ENCODE measurements around the gene MGMT. TPM values are rescaled to one million over a fixed set of nuclear protein-coding genes. Genes with fewer than 3 reads are reported as not detected.

MGMT gene
- polyA plus RNA-seq, 1 experiment = 10.9 TPM

DNA sequence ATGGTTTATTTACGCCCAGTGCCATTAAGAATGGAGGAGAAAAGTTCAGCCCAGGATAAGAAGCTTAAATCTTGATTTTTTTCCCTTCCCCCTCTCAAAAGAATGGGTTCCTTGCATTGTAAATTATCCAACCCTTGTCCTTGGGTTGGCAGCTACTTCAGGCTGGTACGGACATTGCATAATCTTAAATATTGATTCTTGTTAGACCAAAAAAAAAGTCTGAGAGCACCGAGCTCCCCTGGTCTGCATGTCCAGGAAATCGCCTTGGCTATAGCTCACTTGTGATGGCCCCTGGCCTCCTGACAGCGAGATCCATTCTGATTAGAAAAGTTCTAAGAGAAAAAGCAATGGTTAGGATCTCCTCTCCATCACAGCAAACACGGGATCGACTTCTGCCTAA, 345.4 kb downstream of the MGMT start:
- Histone ChIP-seq H3K27me3 (ENCODE audit: control insufficient read depth, insufficient read depth, low read length) (no peaks in the 10 kb centered on the region), H3K4me3 (ENCODE audit: low read depth, low read length) (no peak overlapping the region), H3K9me3 (ENCODE audit: control insufficient read depth, insufficient read depth, low read length) (peaks cover 79% of the 10 kb centered on the region), H3K27ac (ENCODE audit: low read depth, low read length) (no peak overlapping the region)
- TF ChIP-seq, protein P1, sequence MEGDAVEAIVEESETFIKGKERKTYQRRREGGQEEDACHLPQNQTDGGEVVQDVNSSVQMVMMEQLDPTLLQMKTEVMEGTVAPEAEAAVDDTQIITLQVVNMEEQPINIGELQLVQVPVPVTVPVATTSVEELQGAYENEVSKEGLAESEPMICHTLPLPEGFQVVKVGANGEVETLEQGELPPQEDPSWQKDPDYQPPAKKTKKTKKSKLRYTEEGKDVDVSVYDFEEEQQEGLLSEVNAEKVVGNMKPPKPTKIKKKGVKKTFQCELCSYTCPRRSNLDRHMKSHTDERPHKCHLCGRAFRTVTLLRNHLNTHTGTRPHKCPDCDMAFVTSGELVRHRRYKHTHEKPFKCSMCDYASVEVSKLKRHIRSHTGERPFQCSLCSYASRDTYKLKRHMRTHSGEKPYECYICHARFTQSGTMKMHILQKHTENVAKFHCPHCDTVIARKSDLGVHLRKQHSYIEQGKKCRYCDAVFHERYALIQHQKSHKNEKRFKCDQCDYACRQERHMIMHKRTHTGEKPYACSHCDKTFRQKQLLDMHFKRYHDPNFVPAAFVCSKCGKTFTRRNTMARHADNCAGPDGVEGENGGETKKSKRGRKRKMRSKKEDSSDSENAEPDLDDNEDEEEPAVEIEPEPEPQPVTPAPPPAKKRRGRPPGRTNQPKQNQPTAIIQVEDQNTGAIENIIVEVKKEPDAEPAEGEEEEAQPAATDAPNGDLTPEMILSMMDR (IDR thresholded peaks at IDR 0.05; ENCODE audit: low read depth, low read length) = no peak
- DNase-seq (ENCODE audit: low read depth, low spot score) = no peak
- POLR2A ChIA-PET = no interaction called here
- CTCF ChIA-PET = no interaction called here

DNA sequence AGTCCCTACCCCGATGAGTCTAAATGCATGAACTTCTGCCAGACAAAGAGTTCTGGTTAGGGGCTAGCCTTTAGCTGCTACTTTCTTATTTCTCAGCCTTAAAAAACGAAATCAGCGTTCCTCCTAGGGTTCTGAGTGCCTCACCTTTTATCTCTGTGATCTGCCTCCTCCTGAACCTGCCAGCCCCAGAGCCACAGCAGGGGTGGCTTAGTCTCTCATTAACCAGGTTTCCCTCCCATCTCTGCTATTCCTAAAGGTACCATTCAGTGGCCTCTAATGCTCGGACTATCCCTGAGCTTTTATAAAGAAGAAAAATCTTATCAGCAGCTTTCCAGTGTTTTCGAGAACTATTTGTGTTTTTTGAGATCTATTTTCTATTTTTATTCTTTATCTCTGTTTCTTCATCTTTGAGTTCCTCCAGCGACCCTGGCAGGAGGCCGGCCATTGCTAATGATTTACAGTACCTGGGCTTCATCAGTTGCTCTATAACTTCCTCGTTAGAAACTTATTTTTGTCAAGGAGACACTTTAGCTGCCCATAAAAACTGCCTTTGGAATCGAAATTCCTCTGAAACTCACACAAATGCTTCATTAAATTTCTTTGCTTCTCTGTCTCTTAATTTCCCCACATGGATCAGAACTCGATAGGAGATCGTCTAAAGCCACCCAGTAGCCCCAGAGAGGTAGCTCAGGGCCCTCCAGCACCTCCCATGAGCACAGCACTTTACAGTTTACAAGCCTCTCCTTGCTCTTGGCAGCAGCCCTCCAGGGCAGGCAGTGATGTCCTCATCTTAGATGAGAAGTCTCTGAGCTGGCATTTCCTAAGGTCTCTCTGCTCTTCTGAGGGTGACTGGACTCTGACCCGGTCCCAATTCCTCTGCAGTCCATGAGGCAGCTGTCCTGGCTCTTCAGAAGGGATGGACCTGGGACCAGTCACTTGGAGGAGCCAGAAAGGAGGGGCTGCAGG, 347.9 kb downstream of the MGMT start:
- DNase-seq (ENCODE audit: low read depth, low spot score) = no peak
- no peak overlapping the region for H3K4me3 ChIP-seq (ENCODE audit: low read depth, low read length)
- CTCF ChIA-PET = no interaction called here
- H3K9me3 ChIP-seq (ENCODE audit: control insufficient read depth, insufficient read depth, low read length) = peaks cover 62% of the 10 kb centered on the region
- peak overlapping the region; percentile 47 for H3K27ac ChIP-seq (ENCODE audit: low read depth, low read length)
- no peaks in the 10 kb centered on the region for H3K27me3 ChIP-seq (ENCODE audit: control insufficient read depth, insufficient read depth, low read length)
- TF ChIP-seq, protein P1 (IDR thresholded peaks at IDR 0.05; ENCODE audit: low read depth, low read length) = no peak
- POLR2A ChIA-PET = no interaction called here

DNA sequence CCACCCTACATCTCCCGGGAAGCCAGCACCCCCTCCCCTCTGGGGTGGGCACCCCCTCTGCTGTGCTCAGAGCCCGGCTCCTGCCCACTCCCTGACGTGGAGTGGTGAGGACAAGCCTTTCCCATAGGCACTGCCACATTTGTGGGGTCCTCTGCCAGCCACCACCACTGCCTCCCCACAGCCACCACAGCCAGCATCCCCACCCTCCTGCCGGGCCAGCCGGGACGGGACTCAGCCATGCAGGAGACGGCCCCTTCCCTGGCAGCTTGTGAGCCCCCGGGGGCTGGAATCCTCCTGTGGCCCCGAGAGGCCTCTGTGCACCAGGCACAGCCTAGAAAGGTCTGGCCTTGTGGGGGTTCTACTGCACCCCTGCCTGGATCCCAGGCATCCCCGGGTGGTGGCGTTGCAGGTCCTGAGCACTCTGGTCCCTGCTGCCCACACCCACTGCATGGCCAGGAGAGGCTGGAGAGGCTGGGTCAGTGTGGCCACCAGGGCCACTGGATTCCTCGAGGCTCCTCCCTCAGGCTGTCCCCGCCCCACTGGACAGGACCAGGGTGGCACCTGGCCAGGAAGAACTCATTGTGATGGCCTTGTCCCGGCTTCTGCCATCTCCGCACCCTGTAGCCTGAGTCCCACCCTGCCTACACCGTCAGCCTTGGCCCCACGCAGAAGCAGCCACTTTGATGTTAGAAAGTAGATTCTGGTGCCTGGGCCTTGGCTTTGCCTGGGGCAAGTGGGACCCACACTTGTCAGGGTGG, 349.0 kb downstream of the MGMT start:
- POLR2A ChIA-PET = no interaction called here
- Histone ChIP-seq H3K4me3 (ENCODE audit: low read depth, low read length) (no peak overlapping the region), H3K9me3 (ENCODE audit: control insufficient read depth, insufficient read depth, low read length) (peaks cover 54% of the 10 kb centered on the region), H3K27me3 (ENCODE audit: control insufficient read depth, insufficient read depth, low read length) (no peaks in the 10 kb centered on the region), H3K27ac (ENCODE audit: low read depth, low read length) (no peak overlapping the region)
- CTCF ChIA-PET = no interaction called here
- TF ChIP-seq, protein P1 (IDR thresholded peaks at IDR 0.05; ENCODE audit: low read depth, low read length) = no peak
- DNase-seq (ENCODE audit: low read depth, low spot score) = no peak

DNA sequence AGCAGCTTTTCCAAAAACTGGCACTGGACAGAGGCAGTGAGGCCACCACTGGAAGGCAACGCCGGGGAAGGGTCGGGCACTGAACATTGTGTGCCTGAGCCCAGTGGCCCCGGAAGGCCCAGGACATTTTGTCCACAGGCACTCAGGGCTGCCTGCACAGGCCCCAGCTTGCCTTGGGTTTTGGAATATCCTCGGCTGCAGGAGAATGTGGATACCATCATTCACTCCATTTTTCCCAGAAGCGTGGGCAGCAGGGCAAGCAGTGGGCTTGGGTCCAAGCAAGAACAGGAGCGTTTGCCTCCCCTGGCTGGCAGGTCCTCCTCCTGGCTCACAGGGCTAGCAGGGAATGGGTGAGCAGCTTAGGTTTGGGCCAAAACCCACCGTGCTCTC, 349.6 kb downstream of the MGMT start:
- no peak for DNase-seq (ENCODE audit: low read depth, low spot score)
- Histone ChIP-seq H3K27ac (ENCODE audit: low read depth, low read length) (no peak overlapping the region), H3K27me3 (ENCODE audit: control insufficient read depth, insufficient read depth, low read length) (no peaks in the 10 kb centered on the region), H3K4me3 (ENCODE audit: low read depth, low read length) (no peak overlapping the region), H3K9me3 (ENCODE audit: control insufficient read depth, insufficient read depth, low read length) (peaks cover 48% of the 10 kb centered on the region)
- ChIA-PET POLR2A (no interaction called here), CTCF (no interaction called here)
- TF ChIP-seq, protein P1 (IDR thresholded peaks at IDR 0.05; ENCODE audit: low read depth, low read length) = no peak
